GM18499 (cell line): ENCODE results near the gene STX19.
A peak's percentile ranks its signal among the peaks of the same experiment; 100 is the strongest.
"Not testable (repeated sequence)": the region's sequence is repeated elsewhere in the genome, so short reads cannot be mapped to it uniquely, and the experiment has no call there.

Experiments used
- ATAC-seq: cut with Tn5 transposase; IDR thresholded peaks from one replicate; pipeline ENCODE4 v1.9.1; 2021; ENCODE audit warnings: moderate number of reproducible peaks; ENCODE audit not compliant: insufficient read depth, unreplicated experiment

STX19 gene, protein sequence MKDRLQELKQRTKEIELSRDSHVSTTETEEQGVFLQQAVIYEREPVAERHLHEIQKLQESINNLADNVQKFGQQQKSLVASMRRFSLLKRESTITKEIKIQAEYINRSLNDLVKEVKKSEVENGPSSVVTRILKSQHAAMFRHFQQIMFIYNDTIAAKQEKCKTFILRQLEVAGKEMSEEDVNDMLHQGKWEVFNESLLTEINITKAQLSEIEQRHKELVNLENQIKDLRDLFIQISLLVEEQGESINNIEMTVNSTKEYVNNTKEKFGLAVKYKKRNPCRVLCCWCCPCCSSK

DNA sequence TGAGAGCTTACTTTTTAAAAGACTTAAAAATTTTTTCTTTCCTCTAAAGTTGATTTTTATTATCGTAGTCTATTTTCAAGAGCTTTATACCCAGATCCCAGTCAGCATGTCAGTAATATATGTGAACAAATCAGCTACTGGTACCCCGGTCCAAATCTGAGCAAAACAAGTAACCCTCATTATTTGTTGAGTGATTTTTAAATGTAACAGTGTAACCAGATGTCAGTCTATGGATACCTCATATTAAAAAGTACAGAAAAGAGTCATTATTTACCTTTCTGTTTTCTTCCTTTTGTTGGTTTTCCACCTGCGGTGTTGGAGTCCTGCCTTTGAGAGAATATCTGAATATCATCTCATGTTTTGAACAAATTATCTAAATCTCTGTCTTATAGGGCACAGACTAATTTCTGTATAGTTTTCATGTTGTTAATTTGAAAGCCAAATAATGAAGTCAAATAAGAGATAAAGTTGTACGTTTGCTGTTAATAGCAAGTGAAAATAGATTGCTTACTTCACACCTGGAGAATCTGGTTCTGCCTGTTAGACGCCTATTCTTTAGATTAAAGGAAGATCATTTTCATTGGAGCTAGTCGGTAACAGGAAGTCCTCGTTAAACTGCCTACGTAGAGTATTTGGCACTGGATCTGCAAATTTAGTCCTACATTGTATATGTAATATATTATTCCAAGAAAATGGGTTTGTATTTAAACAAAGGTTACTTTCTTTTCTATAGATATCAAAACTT lies at the start of gene STX19:
TSS of gene STX19 (minus strand) at position 505 of the 745 bp plus-strand sequence. CDS start 13,328 bp downstream, outside the sequence.
- no peak for ATAC-seq

DNA sequence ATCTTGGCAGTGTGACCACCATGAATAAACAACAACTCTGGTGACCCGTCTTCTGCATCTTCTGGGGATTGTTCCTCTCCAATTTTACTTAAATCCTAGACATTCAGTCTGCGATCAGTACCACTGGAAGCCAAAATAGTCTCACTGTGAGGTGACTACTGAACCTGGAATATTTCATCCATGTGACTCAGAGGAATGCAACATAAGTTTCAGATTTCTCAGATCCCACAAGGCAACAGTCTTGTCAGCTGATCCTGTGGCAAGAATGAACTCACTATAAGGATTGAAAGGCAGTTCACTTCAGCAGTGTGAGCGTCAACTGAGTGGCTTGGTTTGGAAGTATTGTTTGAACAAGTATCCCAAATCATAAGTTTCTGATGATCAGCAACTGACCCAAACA lies 47.7 kb upstream of the STX19 start:
- ATAC-seq, result no peak

DNA sequence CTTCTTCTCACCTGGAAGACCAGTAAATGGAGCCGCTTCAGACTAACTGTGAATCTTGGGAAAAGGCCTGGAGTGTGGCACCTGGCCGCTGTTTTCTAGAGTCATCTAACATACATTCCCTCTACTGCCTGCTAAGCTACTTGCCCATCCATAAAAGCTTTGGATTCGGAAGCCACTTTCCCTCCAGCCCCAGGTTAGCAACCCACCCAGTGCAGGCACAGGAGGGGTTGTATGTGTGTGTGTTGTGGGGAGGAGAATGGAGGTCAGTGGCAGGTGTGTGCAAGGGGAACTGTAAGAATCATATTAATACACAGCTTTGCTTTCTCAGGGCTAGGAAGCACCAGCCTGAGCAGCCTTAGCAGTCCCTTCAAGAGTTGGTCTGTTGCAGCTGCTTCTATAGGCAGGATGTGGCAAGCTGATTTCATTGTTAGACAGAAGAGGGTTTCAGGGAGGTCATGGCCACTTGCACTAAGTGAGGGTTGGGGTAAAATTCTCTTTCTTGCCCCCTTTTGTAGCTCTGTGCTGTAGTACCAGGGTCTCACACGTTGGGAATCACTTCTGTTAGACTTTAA lies 43.4 kb upstream of the STX19 start:
- peak; percentile 73 for ATAC-seq

DNA sequence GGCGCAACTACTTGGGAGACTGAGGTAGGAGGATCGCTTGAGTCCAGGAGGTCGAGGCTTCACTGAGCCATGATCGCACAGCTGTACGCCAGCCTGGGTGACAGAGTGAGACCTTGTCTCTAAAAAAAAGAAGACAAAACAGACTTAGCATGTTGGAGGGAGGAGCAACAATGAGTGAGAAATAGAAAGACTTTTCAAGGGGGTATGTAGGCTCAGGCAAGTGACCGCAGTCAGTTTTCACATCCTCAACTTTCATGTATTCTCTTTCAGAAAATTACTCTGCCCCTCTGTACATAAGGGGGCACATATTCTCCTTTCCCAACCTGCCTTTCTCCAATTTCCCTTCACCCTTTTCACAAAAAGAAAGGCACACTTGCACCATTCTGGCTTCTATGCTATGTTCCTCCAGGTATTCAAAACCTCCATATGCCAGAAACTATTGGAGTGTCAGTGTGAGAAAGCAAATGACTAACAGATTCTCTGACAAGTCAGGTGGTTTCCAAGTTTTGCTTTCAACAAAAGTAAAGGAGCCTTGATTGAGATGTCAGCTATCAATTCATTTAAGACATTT lies 42.0 kb upstream of the STX19 start:
- ATAC-seq, result peak; percentile 45

DNA sequence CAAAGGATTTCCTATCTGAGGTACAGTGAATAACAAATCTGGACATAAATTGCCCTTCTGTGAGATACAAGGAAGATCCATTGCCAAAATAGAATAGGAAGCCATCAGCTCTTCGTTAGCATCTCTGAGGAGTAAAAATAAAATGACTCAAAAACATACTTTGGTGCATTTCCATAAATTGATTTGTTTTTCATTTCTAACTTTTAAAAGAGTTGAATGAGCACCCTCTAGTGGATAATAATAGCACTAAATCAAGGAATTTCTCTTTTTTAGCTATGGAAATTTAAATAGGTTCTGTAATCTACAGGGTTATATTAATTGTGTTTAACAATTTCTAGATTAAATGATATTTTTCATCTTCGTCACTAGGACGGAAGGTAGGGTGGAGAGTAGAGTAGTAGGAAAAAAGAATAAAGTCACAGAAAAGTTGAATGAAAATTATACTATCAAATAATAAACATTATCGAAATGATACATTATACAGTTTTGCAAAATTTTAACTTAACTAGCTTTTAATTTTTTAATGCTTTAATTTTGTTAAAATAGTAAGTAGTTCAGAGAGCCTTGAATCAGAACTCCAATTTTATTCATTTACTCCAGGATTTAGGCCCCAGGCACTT lies 40.9 kb upstream of the STX19 start:
- ATAC-seq, result no peak

DNA sequence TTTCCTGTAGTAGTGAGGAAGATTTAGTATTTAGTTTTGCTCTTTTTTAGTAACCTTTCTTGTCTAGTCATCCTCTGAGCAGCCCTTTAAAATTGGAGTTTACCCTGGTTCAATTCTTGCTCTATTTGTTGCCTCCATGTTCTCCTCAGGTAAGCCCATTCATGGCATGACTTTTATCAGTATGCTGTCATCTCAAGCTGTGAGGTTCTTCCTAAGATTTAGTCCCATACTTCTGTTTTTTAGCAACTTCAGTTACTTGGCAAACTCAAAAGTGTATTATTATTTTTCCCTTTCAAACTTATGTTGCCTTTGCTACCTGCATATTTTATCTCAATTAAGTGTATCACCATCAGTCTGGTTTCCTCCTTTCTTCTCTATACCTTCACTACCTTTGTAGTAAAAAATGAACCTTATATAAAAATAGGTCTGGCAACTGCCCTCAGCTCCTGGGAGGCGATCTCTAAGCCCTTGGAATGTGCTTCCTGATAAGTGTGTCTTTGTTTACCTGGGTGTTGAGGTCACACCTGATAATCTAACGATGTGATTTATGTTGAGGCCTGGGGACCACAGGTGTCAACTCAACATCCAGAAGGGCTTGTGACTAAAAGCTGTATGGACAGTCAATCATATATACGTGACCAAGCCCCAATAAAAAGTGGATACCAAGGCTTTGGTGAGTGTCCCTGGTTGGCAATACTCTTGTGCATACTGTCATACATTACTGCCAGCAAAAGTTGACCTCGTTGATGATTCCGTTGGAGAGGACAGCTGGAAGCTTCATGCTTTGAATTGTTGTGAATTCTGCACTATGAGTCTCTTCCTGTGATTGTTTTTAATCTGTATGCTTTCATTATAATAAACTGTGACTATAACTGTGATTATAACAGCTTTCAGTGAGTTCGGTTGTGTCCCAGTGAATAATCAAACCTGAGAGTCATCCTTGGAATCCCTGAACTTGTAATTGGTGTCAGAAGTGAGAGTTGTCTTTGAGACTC lies 38.4 kb upstream of the STX19 start:
- ATAC-seq, result no peak

DNA sequence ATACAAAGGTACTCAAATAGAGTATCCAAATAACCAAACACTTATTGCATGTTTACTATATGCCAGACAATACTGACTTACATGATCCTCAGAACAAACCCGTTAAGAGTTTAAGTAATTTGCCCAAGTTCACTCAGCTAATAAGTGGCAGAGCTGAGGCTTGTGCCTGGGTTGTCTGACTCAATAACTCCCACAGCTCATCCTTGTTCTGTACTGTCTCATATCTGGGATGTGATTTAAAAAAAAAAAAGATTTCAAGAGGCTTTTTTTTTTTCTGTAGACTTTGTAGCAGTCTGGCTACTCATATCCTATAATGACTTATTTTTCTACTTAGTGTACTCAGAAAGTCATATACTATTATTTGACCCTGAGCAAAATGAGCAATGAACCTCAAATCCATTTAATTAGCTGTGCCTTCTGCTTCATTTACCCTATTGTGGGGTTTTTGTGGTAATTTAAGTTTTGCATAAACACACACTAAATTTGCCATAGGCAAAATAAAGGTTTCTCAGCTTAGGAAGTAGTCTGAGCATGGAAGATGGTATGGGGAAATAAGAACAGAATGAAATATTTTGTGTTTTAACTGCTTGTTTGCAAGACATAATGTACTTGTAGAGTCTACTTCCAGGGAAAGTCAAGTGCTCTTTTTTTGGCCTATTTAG lies 37.6 kb upstream of the STX19 start:
- ATAC-seq, result no peak

DNA sequence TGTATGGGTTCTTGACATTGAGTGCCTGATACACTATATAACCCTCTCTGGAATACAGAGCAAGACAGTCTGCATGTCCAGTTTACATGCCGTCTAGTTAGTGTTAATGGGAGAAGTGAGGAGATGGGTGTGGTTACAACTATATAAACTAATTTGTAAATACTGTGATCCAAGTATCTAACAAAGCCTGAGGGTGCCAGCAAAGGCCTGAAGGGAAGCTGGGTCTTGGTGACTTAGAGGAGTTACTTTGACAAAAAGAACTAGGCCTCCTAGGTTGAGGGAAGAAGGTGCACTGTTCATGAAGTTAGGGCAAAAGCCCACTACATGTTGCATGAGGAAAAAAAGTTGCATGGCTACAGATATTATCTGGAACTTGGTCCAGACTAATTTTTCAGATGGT lies 36.7 kb upstream of the STX19 start:
- ATAC-seq, result no peak

DNA sequence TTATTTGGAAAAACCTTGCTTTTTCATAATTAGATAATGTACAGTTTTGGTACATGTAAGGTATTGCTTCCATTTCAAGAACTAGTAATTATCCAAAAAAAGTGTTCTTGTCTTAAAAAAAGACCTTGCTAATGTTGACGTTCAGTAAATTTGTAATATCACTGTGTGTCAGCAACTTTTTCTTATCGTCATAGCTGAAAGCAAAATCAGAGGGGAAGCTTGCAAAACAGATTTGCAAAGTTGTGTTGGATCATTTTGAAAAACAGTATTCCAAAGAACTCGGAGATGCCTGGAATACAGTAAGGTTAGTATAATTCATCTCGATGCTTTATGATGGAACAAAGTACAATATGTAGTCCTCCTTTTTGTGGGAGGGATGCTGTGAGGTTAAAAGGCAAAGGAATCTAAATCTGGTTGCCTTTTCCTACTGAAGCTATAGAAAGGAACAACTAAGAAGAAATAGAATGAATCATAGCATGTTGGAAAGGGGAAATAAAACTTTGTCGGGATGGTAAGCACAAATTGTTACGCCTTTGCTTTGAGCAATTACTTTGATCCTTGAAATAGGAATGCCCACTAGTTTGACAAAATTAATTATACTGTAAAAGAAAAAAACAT lies 36.0 kb upstream of the STX19 start:
- no peak for ATAC-seq

DNA sequence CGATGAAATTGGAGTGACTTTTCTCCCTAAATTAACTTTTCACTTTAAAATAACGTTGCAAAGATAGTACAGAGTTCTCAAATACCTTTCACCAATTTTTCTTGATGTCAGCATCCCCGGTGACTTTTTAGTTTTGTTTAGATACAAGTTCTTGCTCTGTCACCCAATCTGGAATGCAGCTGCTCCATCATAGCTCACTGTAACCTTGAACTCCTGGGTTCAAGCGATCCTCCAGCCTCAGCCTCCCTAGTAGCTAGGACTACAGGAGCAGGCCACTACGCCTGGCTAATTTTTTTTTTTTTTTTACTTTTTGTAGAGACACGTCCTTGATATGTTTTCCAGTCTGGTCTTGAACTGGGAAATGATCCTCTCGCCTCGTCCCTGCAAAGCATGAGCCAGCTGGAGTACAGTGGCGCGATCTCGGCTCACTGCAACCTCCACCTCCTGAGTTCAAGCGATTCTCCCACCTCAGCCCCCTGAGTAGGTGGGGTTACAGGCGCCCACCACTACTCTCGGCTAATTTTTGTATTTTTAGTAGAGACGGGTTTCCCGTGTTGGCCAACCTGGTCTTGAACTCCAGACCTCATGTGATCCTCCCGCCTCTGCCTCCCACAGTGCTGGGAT lies 35.2 kb upstream of the STX19 start:
- ATAC-seq, result no peak

DNA sequence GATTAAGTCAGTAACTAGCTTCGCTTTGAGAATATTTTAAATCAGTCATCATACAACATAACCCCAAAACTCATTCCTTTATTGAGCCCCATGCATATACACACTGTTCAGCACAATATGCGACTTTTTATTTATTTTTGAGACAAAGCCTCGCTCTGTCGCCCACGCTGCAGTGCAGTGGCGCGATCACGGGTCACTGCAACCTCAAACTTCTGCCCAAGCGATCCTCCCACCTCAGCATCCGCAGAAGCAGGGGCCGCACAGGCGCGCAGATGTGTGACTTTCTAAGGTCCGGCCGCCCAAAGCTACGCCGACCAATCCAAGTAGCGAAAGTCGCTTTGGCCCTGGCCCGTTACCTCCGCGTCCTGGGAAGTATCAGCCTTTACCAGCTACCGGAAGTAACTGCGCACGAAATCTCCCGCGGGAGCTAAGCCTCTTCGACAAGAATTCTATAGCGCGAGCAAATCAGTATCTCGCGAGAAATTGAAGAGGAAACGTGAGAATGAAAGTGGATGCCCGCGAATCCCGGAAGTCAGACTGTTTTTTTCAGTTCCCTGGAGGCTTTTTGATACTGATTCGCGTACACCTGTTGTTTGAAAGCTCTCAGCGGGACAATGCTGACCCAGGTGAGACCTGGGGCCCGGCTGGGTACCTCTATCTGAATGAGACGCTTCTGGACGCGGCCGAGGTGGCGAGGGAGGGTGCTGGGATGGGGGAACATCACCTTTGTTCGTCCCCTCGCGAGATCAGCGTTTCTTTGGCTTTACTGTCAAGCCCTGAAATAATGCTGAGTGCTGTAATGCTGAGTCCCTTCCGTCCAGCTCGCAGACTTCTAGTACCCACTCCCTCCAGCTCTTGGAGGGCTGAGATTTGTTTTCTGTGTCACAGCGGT lies 34.4 kb upstream of the STX19 start, which contains the start of the genes DHFR2 and NSUN3:
TSS of gene DHFR2 (minus strand) at position 404 of the 892 bp plus-strand sequence. CDS start 1,405 bp downstream, outside the sequence.
TSS of gene NSUN3 (plus strand) at position 549 of the 892 bp plus-strand sequence. CDS start at position 615, 66 bp downstream.
- peak; percentile 93 for ATAC-seq

DNA sequence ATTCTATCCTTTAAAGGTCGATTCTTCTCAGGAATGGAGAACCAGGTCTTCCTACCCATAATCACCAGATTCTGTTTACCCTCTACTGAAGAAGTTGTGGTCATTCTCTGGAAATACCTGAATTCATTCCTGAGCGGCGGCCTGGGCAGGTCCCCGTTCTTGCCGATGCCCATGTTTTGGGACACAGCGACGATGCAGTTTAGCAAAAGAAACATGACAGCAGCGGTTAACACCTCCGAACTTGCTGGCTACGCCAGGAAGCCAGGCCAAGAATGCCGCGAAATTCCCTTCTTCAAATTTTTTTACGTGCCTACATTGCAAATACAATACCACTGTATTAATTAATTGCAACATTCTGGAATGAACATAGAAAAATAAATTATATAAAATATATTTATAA lies 32.9 kb upstream of the STX19 start:
- ATAC-seq, result no peak

DNA sequence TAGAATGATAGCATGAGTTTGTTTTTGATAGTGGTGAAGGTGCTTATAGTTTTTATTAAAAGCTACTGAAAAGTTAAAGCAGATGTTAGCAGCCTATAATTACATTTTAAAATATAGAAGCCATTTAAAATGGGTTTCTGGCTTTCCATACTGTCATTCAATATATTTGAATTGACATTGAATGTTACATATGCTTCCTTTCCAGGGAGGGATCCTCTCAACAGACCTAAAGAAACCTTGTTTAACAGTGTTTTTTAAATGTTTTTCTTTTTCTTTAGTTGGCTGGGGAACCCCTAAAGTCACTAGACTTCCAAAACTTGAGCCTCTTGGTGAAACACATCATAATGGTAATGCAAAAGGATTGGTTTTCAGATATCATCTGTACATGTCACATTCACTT lies 22.1 kb upstream of the STX19 start:
- ATAC-seq, result no peak

DNA sequence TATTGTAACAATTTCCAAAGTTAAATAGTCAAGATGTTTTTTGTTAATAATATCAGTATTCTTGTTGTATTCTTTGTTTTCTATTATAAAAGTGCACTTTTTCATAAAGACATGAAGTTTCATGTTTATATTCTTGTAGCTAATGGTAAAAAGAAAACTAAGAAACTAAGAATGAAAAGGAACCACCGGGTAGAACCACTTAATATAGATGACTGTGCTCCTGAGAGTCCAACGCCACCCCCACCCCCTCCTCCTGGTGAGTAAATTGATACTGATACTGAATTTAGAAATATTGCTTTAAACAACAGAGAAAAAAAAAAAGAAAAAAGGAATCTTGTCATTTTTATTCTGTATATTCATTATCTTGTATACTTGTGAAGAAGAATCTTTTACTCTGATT lies 20.9 kb upstream of the STX19 start:
- no peak for ATAC-seq

DNA sequence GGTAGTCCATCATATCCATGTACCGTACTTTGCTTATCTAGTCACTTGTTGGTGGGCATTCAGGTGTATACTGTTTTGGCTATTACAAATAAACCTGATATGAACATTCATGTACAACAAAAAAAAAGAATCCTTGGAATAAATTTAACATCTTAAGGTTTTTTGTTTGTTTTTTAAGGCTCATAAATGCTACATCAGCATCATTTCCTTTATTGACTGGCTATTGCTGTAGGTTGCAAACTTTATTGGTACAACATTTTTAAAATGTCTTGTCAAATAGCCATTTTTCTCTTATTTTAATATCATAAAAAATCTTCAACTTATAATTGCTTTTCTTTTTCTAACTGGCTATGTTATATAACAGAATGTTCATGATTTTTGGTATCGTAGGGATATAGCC lies 18.1 kb upstream of the STX19 start:
- no peak for ATAC-seq

DNA sequence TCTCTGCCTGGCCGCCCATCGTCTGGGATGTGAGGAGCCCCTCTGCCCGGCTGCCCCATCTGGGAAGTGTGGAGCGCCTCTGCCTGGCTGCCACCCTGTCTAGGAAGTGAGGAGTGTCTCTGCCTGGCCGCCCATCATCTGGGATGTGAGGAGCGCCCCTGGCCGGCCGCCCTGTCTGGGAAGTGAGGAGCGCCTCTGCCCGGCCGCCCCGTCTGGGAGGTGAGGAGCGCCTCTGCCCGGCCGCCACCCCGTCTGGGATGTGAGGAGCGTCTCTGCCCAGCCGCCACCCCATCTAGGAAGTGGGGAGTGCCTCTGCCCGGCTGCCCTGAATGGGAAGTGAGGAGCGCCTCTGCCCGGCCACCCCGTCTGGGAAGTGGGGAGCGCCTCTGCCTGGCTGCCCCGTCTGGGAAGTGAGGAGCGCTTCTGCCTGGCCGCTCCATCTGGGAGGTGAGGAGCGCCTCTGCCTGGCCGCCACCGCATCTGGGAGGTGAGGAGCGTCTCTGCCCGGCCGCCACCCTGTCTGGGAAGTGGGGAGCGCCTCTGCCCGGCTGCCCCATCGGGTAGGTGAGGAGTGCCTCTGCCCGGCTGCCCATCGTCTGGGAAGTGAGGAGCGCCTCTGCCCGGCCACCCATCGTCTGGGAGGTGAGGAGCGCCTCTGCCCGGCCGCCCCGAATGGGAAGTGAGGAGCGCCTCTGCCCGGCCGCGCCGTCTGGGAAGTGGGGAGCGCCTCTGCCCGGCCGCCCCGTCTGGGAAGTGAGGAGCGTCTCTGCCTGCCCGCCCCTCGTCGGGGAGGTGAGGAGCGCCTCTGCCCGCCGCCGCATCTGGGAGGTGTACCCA lies 15.9 kb upstream of the STX19 start:
- ATAC-seq, result not testable (repeated sequence)
